ENCODE measurements around the gene SMIM29.

GRCh38 chr6:34241351-34242215 lies 7.2 kb downstream of the SMIM29 start:
- no peak for TF ChIP-seq EZH2phosphoT487 (IDR thresholded peaks at IDR 0.05; ENCODE audit: borderline replicate concordance, low read length)
- no peak for TF ChIP-seq CTCF (conservative IDR thresholded peaks at IDR 0.05; ENCODE audit: low read depth, low read length)
- TF ChIP-seq EZH2 (IDR thresholded peaks at IDR 0.05; ENCODE audit: low read length, unreplicated experiment): no peak
